Activated naive CD8-positive, alpha-beta T cell treated with anti-CD3 and anti-CD28 coated beads for 36 hours (primary cell): ENCODE results near the gene COA5. TPM values are rescaled to one million over a fixed set of nuclear protein-coding genes. Genes with fewer than 3 reads are reported as not detected.
A peak's percentile ranks its signal among the peaks of the same experiment; 100 is the strongest.

Source experiments
- DNase-seq: peaks from one replicate; pipeline ENCODE4 v3.0.0; 2021
- H3K27ac Mint-ChIP-seq: one replicate; pipeline ENCODE4 v1.8.0; 2022; ENCODE audit warnings: mild to moderate bottlenecking, moderate library complexity, mixed read lengths
- H3K27me3 Mint-ChIP-seq: one replicate; pipeline ENCODE4 v1.8.0; 2022; ENCODE audit warnings: mild to moderate bottlenecking, mixed read lengths
- H3K36me3 Mint-ChIP-seq: one replicate; pipeline ENCODE4 v1.8.0; 2021; ENCODE audit warnings: mild to moderate bottlenecking, mixed read lengths
- H3K4me1 Mint-ChIP-seq: one replicate; pipeline ENCODE4 v1.8.0; 2021; ENCODE audit warnings: mixed read lengths
- H3K4me3 Mint-ChIP-seq: one replicate; pipeline ENCODE4 v1.8.0; 2022; ENCODE audit warnings: mild to moderate bottlenecking, moderate library complexity, mixed read lengths
- H3K9me3 Mint-ChIP-seq: one replicate; pipeline ENCODE4 v1.8.0; 2022; ENCODE audit warnings: mixed read lengths
- total RNA-seq, 2 experiments: library from RNA; stranded (reverse); gene quantifications; one replicate each; pipeline ENCODE4 v1.2.3, GENCODE V29; 2021

The COA5 gene
- 10 to 100 TPM; 27.1 to 27.2 TPM for total RNA-seq

DNA sequence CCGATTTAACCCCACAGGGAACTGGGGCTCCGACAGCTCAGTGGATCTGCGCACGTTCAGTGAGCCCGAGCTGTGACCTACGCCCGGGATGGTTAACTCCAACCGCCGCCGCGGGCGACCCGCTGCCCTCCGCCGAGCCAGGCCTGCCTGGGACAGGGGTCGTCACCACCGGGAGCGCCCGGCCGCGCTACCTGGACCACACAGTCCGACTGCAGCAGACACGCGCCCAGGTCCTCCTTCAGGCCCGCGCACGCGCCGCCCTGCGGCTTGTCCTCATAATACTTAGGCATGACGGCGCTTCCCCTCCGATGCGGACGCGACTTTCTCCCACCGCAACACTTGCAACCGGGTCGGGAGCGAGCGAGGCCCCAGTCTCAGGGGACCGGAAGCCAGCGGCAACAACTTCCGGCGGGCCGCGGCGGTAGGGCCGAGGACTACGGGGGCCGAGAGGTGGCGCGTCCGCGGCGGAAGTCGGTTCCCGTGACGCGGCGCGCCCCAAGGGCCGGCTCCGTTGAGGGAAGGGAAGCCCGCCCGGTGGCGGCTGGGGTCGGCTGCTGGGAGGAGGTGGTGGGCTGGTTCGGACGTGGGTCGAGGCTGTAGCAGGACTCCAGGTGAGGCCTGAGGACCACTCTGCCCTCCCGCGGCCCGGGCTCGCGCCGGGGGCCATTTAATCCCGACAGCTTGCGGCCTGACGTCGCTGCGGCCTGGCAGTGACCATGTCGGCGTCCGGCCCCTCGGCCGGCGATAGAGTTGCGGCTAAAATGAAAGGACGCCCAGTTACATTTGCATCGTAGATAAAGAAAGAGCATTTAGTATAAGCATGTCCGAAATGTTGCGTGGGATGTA, at the start of gene COA5, which contains the start of gene UNC50:
COA5 (minus strand) TSS at position 397 of the 846 bp plus-strand sequence; CDS start at position 290, 107 bp downstream.
UNC50 (plus strand) TSS at position 474 of the 846 bp plus-strand sequence. CDS start 1,171 bp downstream, outside the sequence.
- Mint-ChIP-seq H3K4me3 (peak within 1 kb of the TSS; percentile 83), H3K9me3 (no peaks in the 10 kb centered on the region), H3K27ac (peak within 1 kb of the TSS; percentile 84), H3K36me3 (peaks cover 22% of the 10 kb centered on the region), H3K4me1 (peaks cover 51% of the 10 kb centered on the region), H3K27me3 (no peaks in the 10 kb centered on the region)
- DNase-seq = peak; percentile 94

- H3K9me3 Mint-ChIP-seq = peaks cover 11% of the 10 kb centered on the region
- DNase-seq = no peak
- H3K4me3 Mint-ChIP-seq = peak overlapping the region; percentile 52
- H3K27ac Mint-ChIP-seq = peak overlapping the region; percentile 87
- H3K36me3 Mint-ChIP-seq = peaks cover 44% of the 10 kb centered on the region
- H3K27me3 Mint-ChIP-seq = no peaks in the 10 kb centered on the region
- peaks cover 76% of the 10 kb centered on the region for H3K4me1 Mint-ChIP-seq
Measured at GRCh38 chr2:98656800-98657199, 48.5 kb upstream of the COA5 start.

- no peaks in the 10 kb centered on the region for H3K27me3 Mint-ChIP-seq
- peaks cover 5% of the 10 kb centered on the region for H3K9me3 Mint-ChIP-seq
- H3K36me3 Mint-ChIP-seq = peaks cover 45% of the 10 kb centered on the region
- H3K4me1 Mint-ChIP-seq = peaks cover 78% of the 10 kb centered on the region
- H3K4me3 Mint-ChIP-seq = peak overlapping the region; percentile 68
- DNase-seq = peak; percentile 50
- peak overlapping the region; percentile 95 for H3K27ac Mint-ChIP-seq
Measured at GRCh38 chr2:98654699-98655495, 46.6 kb upstream of the COA5 start.

GRCh38 chr2:98650998-98651397, 42.7 kb upstream of the COA5 start:
- Mint-ChIP-seq H3K36me3 (peaks cover 42% of the 10 kb centered on the region), H3K27me3 (no peaks in the 10 kb centered on the region)

DNA sequence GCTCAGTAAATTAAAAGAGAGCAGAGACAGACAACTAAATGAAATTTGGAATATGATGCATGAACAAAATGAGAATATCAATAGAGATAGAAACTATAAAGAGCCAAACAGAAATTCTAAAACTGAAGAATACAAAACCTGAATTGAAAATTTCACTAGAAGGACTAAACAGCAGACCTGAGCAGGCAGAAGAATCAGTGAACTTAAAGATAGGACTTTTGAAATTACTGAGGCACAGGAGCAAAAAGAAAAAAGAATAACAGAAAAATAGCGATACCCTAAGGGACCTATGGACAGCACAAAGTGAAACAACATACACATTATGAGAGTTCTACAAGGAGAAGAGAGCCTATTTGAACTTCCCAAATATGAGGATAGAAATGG, 41.7 kb upstream of the COA5 start:
- Mint-ChIP-seq H3K27ac (peak overlapping the region; percentile 76), H3K4me1 (peaks cover 64% of the 10 kb centered on the region), H3K27me3 (no peaks in the 10 kb centered on the region), H3K9me3 (peaks cover 5% of the 10 kb centered on the region), H3K4me3 (no peak overlapping the region), H3K36me3 (peaks cover 42% of the 10 kb centered on the region)
- no peak for DNase-seq

More at GRCh38 chr2:98650998-98651397, 42.7 kb upstream of the COA5 start:
- no peak for DNase-seq
- peaks cover 5% of the 10 kb centered on the region for H3K9me3 Mint-ChIP-seq
- H3K27ac Mint-ChIP-seq = peak overlapping the region; percentile 76
- H3K4me1 Mint-ChIP-seq = peaks cover 72% of the 10 kb centered on the region
- no peak overlapping the region for H3K4me3 Mint-ChIP-seq

- peaks cover 5% of the 10 kb centered on the region for H3K9me3 Mint-ChIP-seq
- H3K27me3 Mint-ChIP-seq = no peaks in the 10 kb centered on the region
- H3K27ac Mint-ChIP-seq = peak overlapping the region; percentile 76
- peak; percentile 74 for DNase-seq
- no peak overlapping the region for H3K4me3 Mint-ChIP-seq
- peaks cover 42% of the 10 kb centered on the region for H3K36me3 Mint-ChIP-seq
- H3K4me1 Mint-ChIP-seq = peaks cover 58% of the 10 kb centered on the region
Measured at GRCh38 chr2:98649135-98649991, 41.1 kb upstream of the COA5 start.

GRCh38 chr2:98648451-98648850, 40.1 kb upstream of the COA5 start:
- H3K27ac Mint-ChIP-seq = no peak overlapping the region

DNA sequence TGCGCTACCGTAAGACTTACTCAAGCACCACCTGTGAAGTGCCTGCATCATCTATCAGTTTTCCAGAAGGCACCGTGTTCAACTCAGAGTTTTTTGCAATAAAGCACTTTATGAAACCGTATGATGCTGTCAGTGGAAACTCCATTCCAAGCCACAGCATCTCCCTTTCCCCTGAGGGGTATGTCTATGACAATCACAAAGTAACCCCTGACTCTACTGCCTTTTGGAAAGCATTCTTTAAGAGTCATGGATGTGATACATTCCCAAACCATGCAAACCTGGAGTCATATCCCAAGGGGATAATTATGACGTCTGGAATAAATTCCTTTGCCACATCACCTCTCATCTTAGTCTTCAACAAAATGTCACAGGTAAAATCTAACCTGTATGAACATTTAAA, 39.3 kb upstream of the COA5 start:
- Mint-ChIP-seq H3K4me3 (no peak overlapping the region), H3K27me3 (no peaks in the 10 kb centered on the region), H3K27ac (peak overlapping the region; percentile 40), H3K4me1 (peaks cover 45% of the 10 kb centered on the region), H3K36me3 (peaks cover 28% of the 10 kb centered on the region), H3K9me3 (peaks cover 5% of the 10 kb centered on the region)
- DNase-seq = no peak

More at GRCh38 chr2:98648451-98648850, 40.1 kb upstream of the COA5 start:
- peaks cover 53% of the 10 kb centered on the region for H3K4me1 Mint-ChIP-seq
- H3K36me3 Mint-ChIP-seq = peaks cover 34% of the 10 kb centered on the region
- peaks cover 5% of the 10 kb centered on the region for H3K9me3 Mint-ChIP-seq
- no peak overlapping the region for H3K4me3 Mint-ChIP-seq
- DNase-seq = no peak
- H3K27me3 Mint-ChIP-seq = no peaks in the 10 kb centered on the region

DNA sequence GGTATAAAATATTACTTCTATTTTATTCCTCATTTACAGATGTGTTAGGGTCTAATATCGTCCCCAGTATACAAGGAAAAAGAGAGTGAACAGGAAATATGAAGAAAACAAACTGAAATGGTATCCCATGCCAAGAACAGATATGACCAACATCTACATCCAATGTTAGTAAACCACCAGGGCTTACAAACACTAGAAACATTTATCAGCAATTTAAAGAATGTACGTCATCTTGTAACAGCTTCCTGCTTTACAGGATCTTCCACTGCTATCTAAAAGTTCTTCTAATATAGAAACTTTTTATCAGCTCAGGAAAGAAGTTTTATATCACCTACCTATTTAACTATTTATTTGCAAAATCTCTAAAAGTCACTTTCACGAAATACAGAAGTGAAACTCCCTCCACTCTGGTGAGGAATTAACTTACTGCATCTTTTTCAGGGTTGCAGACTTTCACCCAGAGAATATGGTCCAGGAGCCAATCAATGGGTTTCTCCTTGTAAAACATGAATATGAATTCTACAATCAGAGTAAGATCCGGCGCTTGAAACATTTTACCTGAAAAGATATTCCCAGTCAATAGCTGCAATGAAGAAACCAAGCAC, 35.3 kb upstream of the COA5 start:
- no peak for DNase-seq
- Mint-ChIP-seq H3K4me1 (peaks cover 16% of the 10 kb centered on the region), H3K27ac (no peak overlapping the region), H3K9me3 (no peaks in the 10 kb centered on the region), H3K4me3 (no peak overlapping the region), H3K27me3 (no peaks in the 10 kb centered on the region), H3K36me3 (peaks cover 12% of the 10 kb centered on the region)

DNA sequence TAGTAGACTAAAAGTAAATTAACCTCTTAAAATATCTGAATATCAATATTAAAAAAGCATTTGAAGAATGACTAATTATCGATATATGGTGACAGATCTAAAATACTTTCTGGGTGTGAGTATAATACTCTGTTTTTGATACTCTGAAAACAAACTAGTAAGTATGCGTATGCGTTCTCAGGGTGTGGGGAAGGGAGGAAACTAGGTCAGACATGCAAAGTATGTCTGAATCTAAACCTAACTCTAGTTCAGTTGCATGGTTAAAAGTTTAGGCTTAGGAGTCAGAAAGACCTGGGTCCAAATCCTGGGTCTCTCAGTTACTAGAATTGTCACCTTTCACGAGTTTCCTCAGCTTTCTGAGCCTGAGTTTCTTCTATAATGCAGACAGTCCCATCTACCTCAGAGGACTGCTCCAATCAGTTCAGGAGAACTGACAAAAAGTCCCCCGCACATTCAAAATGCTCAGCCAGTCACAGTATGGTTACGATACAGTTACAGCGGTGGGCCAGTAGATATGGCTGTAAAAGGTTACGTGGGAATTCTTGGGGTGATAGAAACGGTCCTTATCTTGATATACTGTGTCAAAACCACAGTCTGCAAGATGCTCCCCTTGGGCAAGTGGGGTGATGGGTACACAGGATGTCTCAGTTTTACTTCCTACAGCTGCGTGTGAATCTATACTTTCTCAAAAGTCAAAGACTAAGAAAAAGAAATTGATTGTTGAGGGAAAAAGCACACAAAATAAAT, 29.3 kb upstream of the COA5 start:
- peak overlapping the region; percentile 24 for H3K4me3 Mint-ChIP-seq
- H3K27ac Mint-ChIP-seq = peak overlapping the region; percentile 87
- no peaks in the 10 kb centered on the region for H3K9me3 Mint-ChIP-seq
- no peaks in the 10 kb centered on the region for H3K27me3 Mint-ChIP-seq
- H3K36me3 Mint-ChIP-seq = peaks cover 23% of the 10 kb centered on the region
- peak; percentile 27 for DNase-seq
- peaks cover 29% of the 10 kb centered on the region for H3K4me1 Mint-ChIP-seq

DNA sequence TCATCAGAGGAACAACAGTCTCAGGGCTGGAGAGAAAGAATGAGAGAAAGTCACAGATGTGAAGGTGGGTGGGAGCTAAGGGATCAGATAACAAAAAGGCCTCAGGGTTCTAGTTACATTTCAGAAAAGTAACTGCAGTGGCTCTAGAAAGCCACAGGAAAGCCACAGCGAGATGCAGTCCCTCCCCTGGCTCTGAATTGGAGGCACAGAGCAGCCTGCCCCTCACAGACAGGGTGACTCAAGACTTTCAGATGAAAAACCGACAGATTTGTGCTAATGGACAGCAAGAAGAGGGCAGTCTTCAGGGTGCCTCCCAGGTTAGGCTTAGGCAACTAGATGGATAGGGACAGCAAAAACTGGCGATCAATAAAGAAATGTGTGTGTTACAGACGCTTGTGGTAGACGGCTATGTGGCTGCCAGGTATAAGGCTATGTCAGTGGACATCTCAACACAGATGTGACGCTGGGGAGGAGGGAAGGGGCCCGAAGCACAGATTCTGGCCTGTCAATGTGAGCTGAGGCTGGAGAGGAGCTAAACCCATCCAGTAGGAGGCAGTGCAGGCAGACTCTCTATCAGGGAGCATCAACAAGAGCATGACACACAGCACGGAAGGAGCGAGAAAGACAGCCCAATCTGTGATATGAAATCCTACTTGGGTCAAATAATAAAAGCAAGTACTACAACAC, 26.2 kb upstream of the COA5 start:
- Mint-ChIP-seq H3K9me3 (no peaks in the 10 kb centered on the region), H3K4me3 (peak overlapping the region; percentile 2), H3K27me3 (no peaks in the 10 kb centered on the region), H3K4me1 (peaks cover 27% of the 10 kb centered on the region), H3K36me3 (peaks cover 16% of the 10 kb centered on the region), H3K27ac (peak overlapping the region; percentile 86)
- DNase-seq = peak; percentile 43

DNA sequence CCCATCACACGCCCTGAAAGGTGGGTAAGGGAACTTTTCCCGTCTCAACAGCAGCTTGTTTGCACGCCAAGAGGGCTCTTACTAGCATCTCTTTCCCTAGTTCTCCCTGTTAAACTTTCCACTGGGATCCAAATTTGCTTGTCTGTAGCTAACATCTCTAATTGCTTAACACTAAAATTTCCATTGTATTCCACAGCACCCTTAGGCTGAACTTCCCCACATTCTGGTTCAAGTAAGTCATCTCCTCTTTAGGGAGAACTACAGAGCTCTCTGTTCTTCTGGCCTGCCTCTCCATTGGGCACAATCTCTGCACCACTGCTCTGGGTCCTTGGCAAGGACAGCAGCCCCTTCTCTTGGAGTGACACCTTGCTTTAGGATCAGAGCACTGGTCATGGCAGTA, 24.0 kb upstream of the COA5 start:
- H3K4me3 Mint-ChIP-seq = no peak overlapping the region
- no peak for DNase-seq
- H3K4me1 Mint-ChIP-seq = peaks cover 23% of the 10 kb centered on the region
- H3K36me3 Mint-ChIP-seq = peaks cover 22% of the 10 kb centered on the region
- no peaks in the 10 kb centered on the region for H3K27me3 Mint-ChIP-seq
- no peaks in the 10 kb centered on the region for H3K9me3 Mint-ChIP-seq
- peak overlapping the region; percentile 2 for H3K27ac Mint-ChIP-seq

GRCh38 chr2:98623657-98624056, 15.3 kb upstream of the COA5 start:
- Mint-ChIP-seq H3K27me3 (no peaks in the 10 kb centered on the region), H3K4me1 (peaks cover 25% of the 10 kb centered on the region), H3K36me3 (peaks cover 26% of the 10 kb centered on the region), H3K9me3 (no peaks in the 10 kb centered on the region), H3K4me3 (no peak overlapping the region), H3K27ac (peak overlapping the region; percentile 74)
- DNase-seq = no peak
